ENCODE results near the gene PITPNM1. TPM values are rescaled to one million over a fixed set of nuclear protein-coding genes. Genes with fewer than 3 reads are reported as not detected.

Gene PITPNM1
- 100 to 1,000 TPM in 1 of 2 experiments, 10 to 100 TPM in 1; 97.2 to 101 TPM for total RNA-seq

DNA sequence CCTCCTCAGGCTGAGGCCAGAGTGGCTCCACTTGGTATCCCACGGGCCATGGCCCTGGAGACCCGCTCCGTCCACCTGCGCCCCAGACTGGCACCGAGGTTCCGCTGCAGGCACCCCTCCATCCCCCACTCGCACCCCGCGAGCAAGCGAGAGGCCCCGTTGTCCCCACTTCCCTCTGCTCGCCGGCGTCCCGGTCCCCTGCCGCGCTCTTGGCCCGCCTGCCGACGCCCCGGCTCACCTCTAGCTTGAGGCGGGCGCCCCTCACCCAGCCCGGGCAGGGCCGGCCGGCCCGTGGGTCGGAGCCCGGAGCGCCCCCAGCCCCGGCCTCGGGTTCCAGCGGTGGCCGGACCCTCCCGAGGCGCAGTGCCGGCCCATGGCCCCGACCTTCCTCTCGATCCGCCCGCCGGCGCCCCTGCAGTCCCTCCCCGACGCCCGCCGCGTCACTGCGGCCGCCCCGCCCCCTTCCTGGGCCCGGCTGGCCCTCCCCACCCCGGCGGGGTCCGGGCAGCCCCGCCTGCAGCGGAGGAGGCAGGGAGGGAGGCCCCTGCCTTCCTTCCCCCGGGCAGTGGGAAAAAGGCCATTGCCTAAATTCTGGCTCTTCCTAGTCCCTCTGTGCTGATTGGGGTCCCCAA, at the start of gene PITPNM1:
TSS of gene PITPNM1 (minus strand) at position 414 of the 632 bp plus-strand sequence. CDS start 1,183 bp downstream, outside the sequence.

DNA sequence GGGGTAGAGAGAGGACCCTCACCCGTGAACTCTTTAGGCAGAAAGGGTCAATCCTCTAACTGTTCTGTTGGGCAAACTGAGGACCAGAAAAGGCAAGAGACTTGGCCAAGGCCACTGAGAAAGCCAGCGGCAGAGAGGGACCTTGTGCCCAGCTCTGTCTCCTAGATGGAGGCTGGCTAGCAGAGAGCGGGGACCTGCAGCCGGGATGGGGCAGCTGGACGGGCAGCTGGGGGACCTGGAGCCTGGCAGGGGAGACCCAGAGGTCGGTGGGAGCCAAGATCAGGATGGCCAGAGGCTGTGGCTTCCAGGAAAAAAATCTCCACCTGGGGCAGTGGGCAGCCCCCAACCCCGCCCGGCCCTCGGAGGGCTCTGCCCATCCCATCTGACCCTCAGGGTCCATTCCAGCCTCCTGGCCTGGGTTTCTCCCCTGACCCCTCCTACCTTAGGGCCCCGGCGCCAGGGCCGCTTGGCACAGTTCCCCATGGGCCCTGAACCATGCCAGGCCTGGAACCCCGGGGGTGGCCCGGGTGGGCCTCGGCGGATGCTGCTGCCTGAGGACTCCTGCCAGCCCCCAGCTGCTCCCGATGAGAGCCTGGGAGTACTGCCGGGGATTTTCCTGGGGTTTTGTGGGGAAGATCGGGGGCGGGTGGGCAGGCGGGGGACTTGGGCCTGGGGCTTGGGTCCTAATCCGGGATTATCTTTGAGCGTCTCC, 17.8 kb upstream of the PITPNM1 start, which contains the start of gene CABP2:
TSS of gene CABP2 (minus strand) at position 603 of the 712 bp plus-strand sequence. CDS start at position 483, 120 bp downstream.

DNA sequence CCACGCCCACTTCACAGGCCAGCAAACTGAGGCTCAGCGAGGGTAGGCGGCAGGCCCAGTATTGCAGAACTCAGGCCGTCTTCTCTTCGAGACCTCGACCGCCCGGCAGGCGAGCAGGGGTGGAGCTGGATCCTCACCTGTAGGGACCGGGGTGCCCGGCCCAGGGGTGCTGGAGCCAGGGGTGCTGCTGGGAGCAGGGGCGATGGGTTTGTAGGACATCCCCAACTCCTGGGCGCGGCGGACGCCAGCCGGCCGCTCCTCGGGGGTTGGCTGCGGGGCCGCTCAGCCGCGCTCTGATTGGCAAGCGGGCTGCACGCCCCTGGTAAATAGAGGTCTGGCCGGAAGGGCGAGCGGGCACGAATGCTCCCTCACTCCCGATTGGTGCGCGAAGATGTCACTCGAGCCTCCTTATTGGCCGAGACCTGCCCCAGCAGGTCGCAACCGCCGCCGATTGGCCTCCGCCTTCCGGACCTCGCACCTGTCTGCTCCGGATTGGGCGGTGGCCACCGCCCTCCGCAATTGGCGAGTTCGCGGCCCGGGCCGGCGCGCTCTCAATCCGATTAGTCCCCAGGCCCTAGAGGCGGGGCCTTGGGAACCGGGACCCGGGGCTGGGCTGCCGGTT, 2.8 kb upstream of the PITPNM1 start, which contains the start of gene CDK2AP2:
TSS of gene CDK2AP2 (minus strand) at position 299 of the 622 bp plus-strand sequence. CDS start at position 219, 80 bp downstream.

DNA sequence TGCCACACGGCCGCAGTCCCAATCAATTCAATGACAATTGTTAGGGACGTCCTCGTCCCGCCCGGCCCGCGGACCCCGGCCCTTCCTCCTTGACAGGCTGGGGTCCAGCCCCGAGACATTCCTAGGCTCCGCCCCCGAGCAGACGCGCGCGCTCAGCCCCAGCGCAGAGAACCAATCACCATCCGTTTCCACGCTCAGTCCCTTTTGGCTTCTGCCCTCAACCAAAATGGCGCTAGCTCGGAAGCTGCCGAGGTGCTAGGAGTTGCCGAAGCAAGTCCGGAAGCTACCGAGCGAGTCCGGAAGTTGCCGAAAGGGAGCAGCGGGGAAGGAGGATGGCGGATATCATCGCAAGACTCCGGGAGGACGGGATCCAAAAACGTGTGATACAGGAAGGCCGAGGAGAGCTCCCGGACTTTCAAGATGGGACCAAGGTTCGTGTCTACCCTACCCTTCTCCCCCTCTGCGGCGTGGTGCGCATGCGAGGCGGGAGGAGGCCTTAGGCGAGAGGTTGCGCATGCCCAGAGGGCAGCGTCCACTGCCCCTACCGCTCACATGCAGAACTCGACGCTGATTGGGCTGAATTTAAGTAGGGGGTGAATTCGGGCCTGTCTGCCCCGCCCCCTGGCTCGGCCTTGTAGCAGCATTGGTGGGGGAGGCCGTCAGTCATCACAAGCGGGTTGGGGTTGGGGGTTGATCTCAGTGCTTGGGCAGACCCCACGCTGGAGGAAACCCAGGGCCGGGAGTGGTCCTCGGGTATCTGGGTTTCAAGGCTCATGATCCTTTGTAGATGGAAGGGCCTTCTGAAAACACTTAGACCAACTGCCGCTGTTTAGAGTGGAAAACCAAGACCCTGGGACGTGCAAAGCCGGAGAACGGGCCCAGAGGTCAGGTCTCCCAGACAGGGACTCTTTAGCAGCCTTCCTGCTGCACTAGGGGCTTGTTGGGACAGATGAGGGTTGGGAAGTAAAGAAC, 22.1 kb downstream of the PITPNM1 start, which contains the start of gene AIP:
TSS of gene AIP (plus strand) at position 200 of the 972 bp plus-strand sequence. CDS start at position 333, 133 bp downstream.

DNA sequence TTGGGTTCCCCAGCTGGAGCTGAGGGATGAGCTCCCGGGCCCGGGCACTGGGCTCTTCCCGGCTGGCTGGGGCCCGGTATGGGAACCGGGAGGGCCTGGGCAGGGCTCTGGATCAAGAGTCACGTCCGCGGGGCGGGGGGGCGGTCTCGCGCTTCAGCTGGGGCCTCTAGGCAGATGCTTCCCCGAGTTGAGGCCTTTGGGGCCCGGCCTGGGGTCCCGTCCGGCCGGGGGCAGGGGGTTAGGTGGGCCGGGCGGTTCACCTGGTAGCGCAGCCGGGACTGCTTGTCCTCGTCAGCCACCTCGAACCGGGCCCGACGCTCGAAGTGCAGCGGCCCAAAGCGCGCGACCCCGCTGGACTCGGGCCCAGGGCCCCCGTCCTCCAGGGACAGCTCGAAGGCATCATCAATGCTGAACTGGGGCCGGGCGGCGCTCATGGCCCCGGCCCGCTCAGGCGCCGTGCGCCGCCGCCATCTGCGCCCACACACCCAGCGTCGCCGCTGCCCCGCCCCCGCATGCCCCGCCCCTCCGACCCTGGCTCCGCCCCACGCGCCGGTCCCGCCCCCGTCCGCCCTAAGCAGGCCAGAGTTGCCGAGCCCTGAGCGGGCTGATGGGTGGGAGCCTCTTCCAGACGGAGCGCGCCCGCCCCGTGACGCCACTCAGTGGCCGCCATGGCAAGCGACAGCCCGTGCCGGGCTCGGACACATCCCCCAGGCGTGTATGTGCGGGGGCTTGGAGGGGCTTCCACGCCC, 36.2 kb downstream of the PITPNM1 start, which contains the start of gene TMEM134:
TSS of gene TMEM134 (minus strand) at position 493 of the 749 bp plus-strand sequence. CDS start at position 434, 59 bp downstream.

DNA sequence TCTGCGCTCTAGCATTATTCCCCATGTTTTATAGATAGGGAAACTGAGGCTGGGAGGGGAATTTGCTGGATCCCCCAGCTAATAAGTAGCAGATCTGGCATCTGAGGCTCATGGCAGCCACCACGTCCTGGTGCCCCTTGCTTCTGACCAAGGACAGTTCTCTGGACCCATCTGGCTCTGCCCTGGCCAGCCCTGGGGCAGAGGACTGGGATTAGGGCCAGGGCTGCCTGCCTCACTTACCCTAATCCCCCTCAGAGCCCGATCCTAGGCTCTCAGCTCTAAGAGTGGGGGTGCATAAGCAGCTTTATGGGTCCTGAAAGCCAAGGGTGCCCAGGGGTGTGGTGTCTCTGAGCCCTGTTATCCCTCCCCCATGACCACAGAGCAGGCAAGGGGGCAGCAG, 50.1 kb downstream of the PITPNM1 start, which contains the start of gene CABP4:
TSS of gene CABP4 (plus strand) at position 301 of the 400 bp plus-strand sequence. CDS start at position 371, 70 bp downstream.

DNA sequence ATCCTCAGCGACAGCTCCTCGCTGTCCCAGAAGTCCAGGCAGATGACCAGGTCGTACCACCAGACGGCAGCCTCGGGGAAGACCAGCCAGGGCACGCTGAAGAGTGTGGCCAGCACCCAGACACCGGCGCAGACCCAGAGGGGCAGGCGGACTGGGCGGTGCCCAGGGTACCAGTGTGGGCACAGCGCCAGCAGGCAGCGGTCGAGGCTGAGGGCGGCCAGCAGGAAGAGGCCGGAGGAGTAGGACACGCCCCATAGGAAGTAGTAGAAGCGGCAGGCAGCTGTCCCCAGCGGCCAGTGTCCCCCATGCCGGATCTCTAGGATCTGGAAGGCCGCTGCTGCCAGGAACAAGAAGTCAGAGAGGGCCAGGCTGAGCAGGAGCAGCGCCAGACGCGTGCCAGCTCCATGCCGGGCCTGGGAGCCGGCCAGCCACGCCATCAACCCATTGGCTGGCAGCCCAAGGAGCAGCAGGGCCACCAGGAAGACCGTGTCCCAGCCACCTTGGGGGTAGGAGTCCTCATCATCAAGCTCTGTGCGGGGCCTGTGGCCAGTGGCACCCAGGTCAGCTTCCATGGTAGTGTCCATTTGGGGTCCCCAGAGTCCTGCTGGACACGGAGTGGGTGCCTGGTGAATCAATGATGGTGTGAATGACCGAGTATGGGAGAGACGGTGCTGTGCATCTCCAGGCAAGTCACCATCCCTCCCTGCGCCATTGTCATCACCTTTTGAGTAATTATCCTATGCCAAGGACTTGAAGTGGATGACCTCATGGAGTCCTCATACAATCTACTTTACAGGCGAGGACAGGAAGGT, 52.8 kb downstream of the PITPNM1 start, which contains the start of gene GPR152:
TSS of gene GPR152 (minus strand) at position 589 of the 812 bp plus-strand sequence. CDS start at position 584, 5 bp downstream.

Small RNA genes lying within 50 kb of the gene (microRNA-seq; reads per million reads assigned to microRNA genes)
- gene MIR6752 (ENCODE audit: borderline microRNAs expressed, borderline replicate concordance): not detected

Other genes with a start within 250 kb of the PITPNM1 start
- gene GRK2, start 238.9 kb downstream of the PITPNM1 start, total RNA-seq: 100 to 1,000 TPM; 289 to 308 TPM
- gene ANKRD13D, start 216.1 kb downstream of the PITPNM1 start, total RNA-seq: 100 to 1,000 TPM; 164 to 176 TPM
- 10 to 100 TPM; 11.9 to 12.5 TPM for gene SSH3, start 201.8 kb downstream of the PITPNM1 start, total RNA-seq
- gene POLD4, start 151.8 kb downstream of the PITPNM1 start, total RNA-seq: 10 to 100 TPM; 75.9 to 79.4 TPM
- gene CLCF1, start 131.8 kb downstream of the PITPNM1 start, total RNA-seq: under 1 TPM; 0.60 to 0.86 TPM
- 10 to 100 TPM; 44.5 to 48.5 TPM for gene RAD9A, start 113.4 kb downstream of the PITPNM1 start, total RNA-seq
- gene PPP1CA, start 103.5 kb downstream of the PITPNM1 start, total RNA-seq: 100 to 1,000 TPM; 282 to 301 TPM
- gene TBC1D10C, start 101.3 kb downstream of the PITPNM1 start, total RNA-seq: 100 to 1,000 TPM; 312 to 320 TPM
- 1 to 10 TPM; 1.1 TPM for gene CARNS1, start 89.7 kb downstream of the PITPNM1 start, total RNA-seq
- gene RPS6KB2, start 76.9 kb downstream of the PITPNM1 start, total RNA-seq: 10 to 100 TPM; 49.3 to 60.0 TPM
- 100 to 1,000 TPM; 404 to 425 TPM for gene PTPRCAP, start 67.7 kb downstream of the PITPNM1 start, total RNA-seq
- gene CORO1B, start 61.9 kb downstream of the PITPNM1 start, total RNA-seq: 100 to 1,000 TPM; 375 to 382 TPM
- not detected for gene GPR152, start 52.6 kb downstream of the PITPNM1 start, total RNA-seq
- gene CABP4, start 50.0 kb downstream of the PITPNM1 start, total RNA-seq: 1 to 10 TPM; 3.4 to 3.7 TPM
- gene TMEM134, start 36.1 kb downstream of the PITPNM1 start, total RNA-seq: 10 to 100 TPM; 50.3 to 57.3 TPM
- 100 to 1,000 TPM; 142 to 145 TPM for gene AIP, start 22.3 kb downstream of the PITPNM1 start, total RNA-seq
- 10 to 100 TPM; 93.6 to 95.8 TPM for gene CDK2AP2, start 2.8 kb upstream of the PITPNM1 start, total RNA-seq
- not detected for gene CABP2, start 18.1 kb upstream of the PITPNM1 start, total RNA-seq
- 100 to 1,000 TPM; 156 to 157 TPM for gene GSTP1, start 78.4 kb upstream of the PITPNM1 start, total RNA-seq
- 100 to 1,000 TPM; 186 to 196 TPM for gene NDUFV1, start 101.6 kb upstream of the PITPNM1 start, total RNA-seq
- gene NUDT8, start 124.6 kb upstream of the PITPNM1 start, total RNA-seq: 10 to 100 TPM; 11.3 to 12.0 TPM
- not detected for gene TBX10, start 134.4 kb upstream of the PITPNM1 start, total RNA-seq
- under 1 TPM in 1 of 2 experiments, not detected in 1; 0.38 TPM for gene ACY3, start 145.4 kb upstream of the PITPNM1 start, total RNA-seq
- not detected for gene ALDH3B2, start 169.3 kb upstream of the PITPNM1 start, total RNA-seq

All from activated naive CD4-positive, alpha-beta T cell treated with anti-CD3 and anti-CD28 coated beads, Interleukin-2, amount 10 ng/mL, durations not matched to agents 5 hours and 36 hours (primary cell).